ENCODE results near the gene CCDC127. TPM values are rescaled to one million over a fixed set of nuclear protein-coding genes. Genes with fewer than 3 reads are reported as not detected.

CCDC127 gene
- total RNA-seq, 4 donors from 2014 or later, result 4.4 to 5.2 (median 4.8) TPM

- DNase-seq, result no peak
- Histone ChIP-seq H3K4me1 (no peaks in the 10 kb centered on the region), H3K36me3 (peaks cover 0 to 2% of the 10 kb centered on the region in 2 donors), H3K27me3 (no peaks in the 10 kb centered on the region), H3K4me3 (replicated peaks in 1 of 3) (no peak overlapping the region), H3K27ac (no peak overlapping the region), H3K9me3 (no peaks in the 10 kb centered on the region)
- intact Hi-C loops (cut with DNase I), result no loop called here
- TF ChIP-seq POLR2A (IDR thresholded peaks at IDR 0.05), result no peak
- no peak for TF ChIP-seq CTCF (IDR thresholded peaks at IDR 0.05)
- WGBS, 2 donors, result 95 to 97% methylated on average over 6 of the region's 6 CpGs
These were observed 65.9 kb downstream of the CCDC127 start for GRCh38 chr5:152077-152476.

- Histone ChIP-seq H3K4me1 (no peaks in the 10 kb centered on the region), H3K9me3 (no peaks in the 10 kb centered on the region), H3K27ac (no peak overlapping the region), H3K4me3 (replicated peaks in 1 of 3) (no peak overlapping the region), H3K27me3 (no peaks in the 10 kb centered on the region), H3K36me3 (peaks cover 0 to 4% of the 10 kb centered on the region in 2 donors)
- DNase-seq, result no peak
- intact Hi-C loops (cut with DNase I), result no loop called here
- TF ChIP-seq POLR2A (IDR thresholded peaks at IDR 0.05), result no peak
- 93 to 95% methylated on average over 4 of the region's 4 CpGs for WGBS, 2 donors
These were observed 67.2 kb downstream of the CCDC127 start for GRCh38 chr5:150746-151145.

- peaks cover 0 to 4% of the 10 kb centered on the region in 2 donors for H3K36me3 ChIP-seq
- WGBS, 2 donors, result 87 to 92% methylated on average over 6 of the region's 6 CpGs
- no peaks in the 10 kb centered on the region for H3K9me3 ChIP-seq
- H3K4me1 ChIP-seq, result no peaks in the 10 kb centered on the region
- intact Hi-C loops (cut with DNase I), result no loop called here
- H3K27me3 ChIP-seq, result no peaks in the 10 kb centered on the region
- no peak overlapping the region for H3K4me3 ChIP-seq (replicated peaks in 1 of 3)
- TF ChIP-seq POLR2A (IDR thresholded peaks at IDR 0.05), result no peak
- no peak for TF ChIP-seq CTCF (IDR thresholded peaks at IDR 0.05)
- no peak overlapping the region for H3K27ac ChIP-seq
- DNase-seq, result no peak
These were observed 68.0 kb downstream of the CCDC127 start for GRCh38 chr5:149745-150485.

GRCh38 chr5:147751-148150 lies 70.2 kb downstream of the CCDC127 start:
- Histone ChIP-seq H3K4me1 (no peaks in the 10 kb centered on the region), H3K36me3 (peaks cover 0 to 4% of the 10 kb centered on the region in 2 donors), H3K27me3 (no peaks in the 10 kb centered on the region), H3K9me3 (no peaks in the 10 kb centered on the region), H3K4me3 (replicated peaks in 1 of 3) (no peak overlapping the region), H3K27ac (no peak overlapping the region)
- WGBS, 2 donors, result 92 to 98% methylated on average over 1 of the region's 1 CpG
- intact Hi-C loops (cut with DNase I), result no loop called here
- TF ChIP-seq CTCF (IDR thresholded peaks at IDR 0.05), result no peak
- no peak for TF ChIP-seq POLR2A (IDR thresholded peaks at IDR 0.05)
- no peak for DNase-seq

Other genes with a start within 250 kb of the CCDC127 start
- 10 to 100 TPM in 1 of 4 donors, 1 to 10 TPM in 3; 5.5 to 10.9 (median 7.1) TPM for gene PLEKHG4B, start 126.0 kb downstream of the CCDC127 start, total RNA-seq
- not detected for gene LRRC14B, start 26.7 kb downstream of the CCDC127 start, total RNA-seq
- 100 to 1,000 TPM in 1 of 4 donors, 10 to 100 TPM in 3; 86.9 to 102 (median 92.2) TPM for gene SDHA, start 167 bp upstream of the CCDC127 start, total RNA-seq
- 100 to 1,000 TPM; 111 to 134 (median 124) TPM for gene PDCD6, start 53.5 kb upstream of the CCDC127 start, total RNA-seq
- 1 to 10 TPM in 3 of 4 donors, under 1 TPM in 1; 0.88 to 2.1 (median 1.3) TPM for gene AHRR, start 103.6 kb upstream of the CCDC127 start, total RNA-seq
- gene EXOC3, start 225.0 kb upstream of the CCDC127 start, total RNA-seq, result 10 to 100 TPM; 39.7 to 49.6 (median 45.0) TPM